Activated CD4-positive, alpha-beta T cell treated with anti-CD3 and anti-CD28 coated beads, Interleukin-2, amount 10 ng/mL, durations not matched to agents 7 days and 5 days (primary cell): ENCODE data around the gene PLOD3. TPM values are rescaled to one million over a fixed set of nuclear protein-coding genes. Genes with fewer than 3 reads are reported as not detected.

ENCODE experiments used
- CTCF ChIA-PET: fragments of 350-600 bp; sonication (Branson Sonifier 250); formaldehyde crosslinking; loops from one replicate; lab custom pipeline; 2021; ENCODE audit warnings: antibody characterized with exemption; lab: Charles Lee
- POLR2A ChIA-PET: fragments of 350-600 bp; sonication (Branson Sonifier 250); formaldehyde crosslinking; loops from one replicate; lab custom pipeline; 2021; ENCODE audit warnings: antibody characterized with exemption; lab: Charles Lee
- DNase-seq: peaks from one replicate; pipeline ENCODE4 v3.0.0-alpha.2; 2020
- H3K27ac Mint-ChIP-seq: one replicate; pipeline ENCODE4 v1.8.0; 2021; ENCODE audit warnings: mild to moderate bottlenecking, moderate library complexity, mixed read lengths
- H3K27me3 Mint-ChIP-seq: one replicate; pipeline ENCODE4 v1.8.0; 2021; ENCODE audit warnings: mixed read lengths
- H3K36me3 Mint-ChIP-seq: one replicate; pipeline ENCODE4 v1.8.0; 2021; ENCODE audit warnings: low read depth, mixed read lengths
- H3K4me1 Mint-ChIP-seq: one replicate; pipeline ENCODE4 v1.8.0; 2021; ENCODE audit warnings: mixed read lengths
- H3K4me3 Mint-ChIP-seq: one replicate; pipeline ENCODE4 v1.8.0; 2021; ENCODE audit warnings: mild to moderate bottlenecking, moderate library complexity, mixed read lengths
- H3K9me3 Mint-ChIP-seq: one replicate; pipeline ENCODE4 v1.8.0; 2021; ENCODE audit warnings: mixed read lengths
- total RNA-seq, 2 experiments: library from RNA; stranded (reverse); gene quantifications; one replicate each; pipeline ENCODE4 v1.2.3, GENCODE V29; 2021

Gene PLOD3
- total RNA-seq, 2 experiments from 2014 or later, result 59.7 to 69.5 TPM

- Mint-ChIP-seq H3K4me1 (peaks cover 36% of the 10 kb centered on the region), H3K4me3 (peak overlapping the region; percentile 95), H3K9me3 (no peaks in the 10 kb centered on the region), H3K36me3 (peaks cover 13% of the 10 kb centered on the region), H3K27ac (peak overlapping the region; percentile 82), H3K27me3 (no peaks in the 10 kb centered on the region)
- CTCF ChIA-PET, result interaction anchor here (0.7 to 6.1 kb wide), 18 partner anchors 11 to 261 kb away, joined by 3 to 58 read pairs (median 4); partner anchors contain the start of genes FIS1 and SERPINE1
- POLR2A ChIA-PET, result interaction anchor here (0.6 to 1.3 kb wide), 4 partner anchors 26 to 344 kb away, joined by 3 to 11 read pairs (median 4); partner anchors contain the start of gene SRRT
- no peak for DNase-seq
These were observed 1.1 kb upstream of the PLOD3 start for GRCh38 chr7:101218236-101219125.

GRCh38 chr7:101216860-101217387 lies 457 bp downstream of the PLOD3 start:
- DNase-seq, result no peak
- Mint-ChIP-seq H3K36me3 (peaks cover 8% of the 10 kb centered on the region), H3K27me3 (no peaks in the 10 kb centered on the region), H3K9me3 (no peaks in the 10 kb centered on the region), H3K4me1 (peaks cover 32% of the 10 kb centered on the region), H3K4me3 (peak overlapping the region; percentile 95), H3K27ac (peak overlapping the region; percentile 82)
- POLR2A ChIA-PET, result no interaction called here
- CTCF ChIA-PET, result interaction anchor here (0.9 to 6.1 kb wide), 15 partner anchors 10 to 259 kb away, joined by 3 to 58 read pairs (median 4); partner anchors contain the start of genes FIS1 and SERPINE1

- ChIA-PET POLR2A (no interaction called here), CTCF (interaction anchor here (0.6 to 6.1 kb wide), 7 partner anchors 10 to 285 kb away, joined by 3 to 58 read pairs (median 4); partner anchors contain the start of genes FIS1 and SERPINE1)
- H3K27me3 Mint-ChIP-seq, result no peaks in the 10 kb centered on the region
- H3K36me3 Mint-ChIP-seq, result peaks cover 8% of the 10 kb centered on the region
- peak overlapping the region; percentile 82 for H3K27ac Mint-ChIP-seq
- peak overlapping the region; percentile 95 for H3K4me3 Mint-ChIP-seq
- no peaks in the 10 kb centered on the region for H3K9me3 Mint-ChIP-seq
- peaks cover 30% of the 10 kb centered on the region for H3K4me1 Mint-ChIP-seq
- no peak for DNase-seq
These were observed 1.2 kb downstream of the PLOD3 start for GRCh38 chr7:101216001-101216859.

GRCh38 chr7:101212014-101212413 lies 5.4 kb downstream of the PLOD3 start:
- Mint-ChIP-seq H3K27me3 (no peaks in the 10 kb centered on the region), H3K4me1 (peaks cover 13% of the 10 kb centered on the region), H3K4me3 (no peak overlapping the region), H3K9me3 (no peaks in the 10 kb centered on the region), H3K36me3 (peaks cover 14% of the 10 kb centered on the region), H3K27ac (no peak overlapping the region)
- ChIA-PET CTCF (no interaction called here), POLR2A (no interaction called here)
- DNase-seq, result no peak

- ChIA-PET POLR2A (no interaction called here), CTCF (no interaction called here)
- Mint-ChIP-seq H3K4me1 (peaks cover 10% of the 10 kb centered on the region), H3K27me3 (no peaks in the 10 kb centered on the region), H3K27ac (no peak overlapping the region), H3K9me3 (no peaks in the 10 kb centered on the region), H3K36me3 (peaks cover 12% of the 10 kb centered on the region), H3K4me3 (no peak overlapping the region)
- no peak for DNase-seq
These were observed 5.9 kb downstream of the PLOD3 start for GRCh38 chr7:101211501-101211900.

GRCh38 chr7:101210143-101210542 lies 7.2 kb downstream of the PLOD3 start:
- Mint-ChIP-seq H3K4me3 (no peak overlapping the region), H3K9me3 (no peaks in the 10 kb centered on the region)
- CTCF ChIA-PET, result no interaction called here

GRCh38 chr7:101208794-101209193 lies 8.6 kb downstream of the PLOD3 start:
- ChIA-PET POLR2A (no interaction called here), CTCF (interaction anchor here (0.6 kb wide), 3 partner anchors 65 to 1004 kb away, joined by 3 to 4 read pairs (median 4); no protein-coding TSS in a partner anchor)
- Mint-ChIP-seq H3K27ac (no peak overlapping the region), H3K4me3 (no peak overlapping the region), H3K9me3 (no peaks in the 10 kb centered on the region), H3K4me1 (peaks cover 3% of the 10 kb centered on the region), H3K27me3 (peaks cover under 1% of the 10 kb centered on the region), H3K36me3 (peaks cover 10% of the 10 kb centered on the region)
- no peak for DNase-seq

More at GRCh38 chr7:101210143-101210542, 7.2 kb downstream of the PLOD3 start:
- no peak for DNase-seq
- H3K36me3 Mint-ChIP-seq, result peaks cover 10% of the 10 kb centered on the region
- no peak overlapping the region for H3K27ac Mint-ChIP-seq
- H3K27me3 Mint-ChIP-seq, result no peaks in the 10 kb centered on the region
- H3K4me1 Mint-ChIP-seq, result no peaks in the 10 kb centered on the region
- POLR2A ChIA-PET, result no interaction called here

GRCh38 chr7:101207459-101207858 lies 9.9 kb downstream of the PLOD3 start:
- Mint-ChIP-seq H3K4me1 (peaks cover 3% of the 10 kb centered on the region), H3K4me3 (no peak overlapping the region), H3K9me3 (no peaks in the 10 kb centered on the region)

GRCh38 chr7:101206665-101207042 lies 10.7 kb downstream of the PLOD3 start:
- H3K4me1 Mint-ChIP-seq, result peaks cover 3% of the 10 kb centered on the region
- peaks cover 10% of the 10 kb centered on the region for H3K36me3 Mint-ChIP-seq
- no peak for DNase-seq
- ChIA-PET POLR2A (no interaction called here), CTCF (interaction anchor here (0.9 to 3.8 kb wide), 2 partner anchors 11 to 14 kb away, joined by 3 to 16 read pairs; partner anchors contain the start of genes PLOD3 and ZNHIT1)
- no peak overlapping the region for H3K4me3 Mint-ChIP-seq
- no peaks in the 10 kb centered on the region for H3K9me3 Mint-ChIP-seq
- H3K27ac Mint-ChIP-seq, result no peak overlapping the region
- peaks cover 17% of the 10 kb centered on the region for H3K27me3 Mint-ChIP-seq

More at GRCh38 chr7:101207459-101207858, 9.9 kb downstream of the PLOD3 start:
- DNase-seq, result no peak
- H3K27me3 Mint-ChIP-seq, result peaks cover 11% of the 10 kb centered on the region
- H3K36me3 Mint-ChIP-seq, result peaks cover 10% of the 10 kb centered on the region
- POLR2A ChIA-PET, result no interaction called here
- no peak overlapping the region for H3K27ac Mint-ChIP-seq
- CTCF ChIA-PET, result interaction anchor here (0.9 to 3.8 kb wide), 3 partner anchors 10 to 75 kb away, joined by 3 to 16 read pairs (median 3); partner anchors contain the start of genes PLOD3 and ZNHIT1

- peaks cover 22% of the 10 kb centered on the region for H3K27me3 Mint-ChIP-seq
- ChIA-PET POLR2A (no interaction called here), CTCF (interaction anchor here (0.9 to 3.8 kb wide), 3 partner anchors 12 to 38 kb away, joined by 3 to 16 read pairs (median 4); partner anchors contain the start of genes PLOD3 and ZNHIT1)
- peaks cover 10% of the 10 kb centered on the region for H3K36me3 Mint-ChIP-seq
- no peak for DNase-seq
- no peak overlapping the region for H3K4me3 Mint-ChIP-seq
- no peaks in the 10 kb centered on the region for H3K9me3 Mint-ChIP-seq
- peaks cover 5% of the 10 kb centered on the region for H3K4me1 Mint-ChIP-seq
- no peak overlapping the region for H3K27ac Mint-ChIP-seq
These were observed 11.3 kb downstream of the PLOD3 start for GRCh38 chr7:101205901-101206664.
